Gastrocnemius medialis (tissue), 4 donors: ENCODE measurements around the gene LRMDA.

Experiments
- CTCF ChIP-seq, 5 experiments: fragments of 450-650 bp in 3 of 5; fragments of 200-600 bp in 2 of 5; sonication (generic) in 2 of 5; IDR thresholded peaks in 4 of 5; conservative IDR thresholded peaks in 1 of 5; 1 replicate in 4 of 5; 2 replicates in 1 of 5; pipeline ENCODE4 v1.5.1; 2016 to 2019; ENCODE audit warnings: antibody characterized with exemption in 5 of 5, mild to moderate bottlenecking in 3 of 5, moderate library complexity in 3 of 5
- POLR2A ChIP-seq, 2 donors: fragments of 450-650 bp; IDR thresholded peaks; one replicate each; pipeline ENCODE4 v1.6.1; 2017; ENCODE audit warnings: antibody characterized with exemption in 2 of 2, mild to moderate bottlenecking in 2 of 2, moderate library complexity in 2 of 2

GRCh38 chr10:76459016-76459730 is 1027.7 kb downstream of the LRMDA start:
- TF ChIP-seq CTCF (IDR thresholded peaks at IDR 0.05 in 4 of 5, conservative IDR thresholded peaks at IDR 0.05 in 1 of 5): no peak
- no peak for TF ChIP-seq POLR2A (IDR thresholded peaks at IDR 0.05)
